HepG2 (cell line): ENCODE results near the gene PPARA. TPM values are rescaled to one million over a fixed set of nuclear protein-coding genes. Genes with fewer than 3 reads are reported as not detected.

Experiments
- AHR ChIP-seq: IDR thresholded peaks from 2 replicates; pipeline ENCODE4 v1.6.1; 2018; ENCODE audit warnings: missing genetic modification reagents, missing compliant biosample characterization
- BHLHE40 ChIP-seq: IDR thresholded peaks from 2 replicates; pipeline ENCODE4 v1.6.1; 2011; ENCODE audit warnings: low read length, improper control_type of control experiment
- HNF1A ChIP-seq, 2 experiments: sonication (generic) in 1 of 2; formaldehyde crosslinking in 1 of 2; IDR thresholded peaks; 2 replicates each; pipeline versions ENCODE4 v1.4.0 to v1.6.1; 2016 to 2020; ENCODE audit warnings: borderline replicate concordance in 1 of 2, low read depth in 1 of 2, mild to moderate bottlenecking in 1 of 2, missing genetic modification reagents in 1 of 2
- HNF4A ChIP-seq: sonication (generic); formaldehyde crosslinking; IDR thresholded peaks from 2 replicates; pipeline ENCODE4 v1.4.0; 2020; ENCODE audit warnings: missing genetic modification reagents
- KLF16 ChIP-seq, 2 experiments: sonication (generic) in 1 of 2; formaldehyde crosslinking in 1 of 2; IDR thresholded peaks; 2 replicates each; pipeline versions ENCODE4 v1.6.1 to v1.8.0; 2016 to 2023; ENCODE audit warnings: missing genetic modification reagents in 2 of 2, missing compliant biosample characterization in 1 of 2
- MAX ChIP-seq: IDR thresholded peaks from 2 replicates; pipeline ENCODE4 v1.6.1; 2012; ENCODE audit warnings: inconsistent platforms
- MLX ChIP-seq: IDR thresholded peaks from 2 replicates; pipeline ENCODE4 v1.6.1; 2016
- POLR2A ChIP-seq, 2 experiments: IDR thresholded peaks; 2 replicates each; pipeline ENCODE4 v1.6.1; 2011; ENCODE audit warnings: low read depth in 2 of 2, low read length in 2 of 2, mild to moderate bottlenecking in 1 of 2, moderate library complexity in 1 of 2; ENCODE audit not compliant: insufficient read depth in 1 of 2
- POLR2AphosphoS2 ChIP-seq: IDR thresholded peaks from 2 replicates; pipeline ENCODE4 v1.6.1; 2011; ENCODE audit warnings: low read depth, low read length, improper control_type of control experiment
- PRDM10 ChIP-seq: sonication (generic); formaldehyde crosslinking; IDR thresholded peaks from 2 replicates; pipeline ENCODE4 v1.4.0; 2020; ENCODE audit warnings: low read depth, missing genetic modification reagents
- SATB2 ChIP-seq: sonication (generic); formaldehyde crosslinking; IDR thresholded peaks from 2 replicates; pipeline ENCODE4 v1.5.0; 2020; ENCODE audit warnings: missing genetic modification reagents
- UBTF ChIP-seq: sonication (generic); formaldehyde crosslinking; IDR thresholded peaks from 2 replicates; pipeline ENCODE4 v1.4.0; 2020; ENCODE audit warnings: mild to moderate bottlenecking, missing genetic modification reagents
- ZNF180 ChIP-seq: sonication (generic); formaldehyde crosslinking; IDR thresholded peaks from 2 replicates; pipeline ENCODE4 v1.4.0; 2020; ENCODE audit warnings: low read depth, missing genetic modification reagents, borderline replicate concordance
- ZNF292 ChIP-seq: sonication (generic); formaldehyde crosslinking; IDR thresholded peaks from 2 replicates; pipeline ENCODE4 v1.8.1; 2022; ENCODE audit warnings: mild to moderate bottlenecking, low read depth, missing genetic modification reagents, borderline replicate concordance
- ZNF30 ChIP-seq: sonication (generic); formaldehyde crosslinking; IDR thresholded peaks from 2 replicates; pipeline ENCODE4 v1.5.0; 2020; ENCODE audit warnings: mild to moderate bottlenecking, missing genetic modification reagents
- ZNF639 ChIP-seq: conservative IDR thresholded peaks from 2 replicates; pipeline ENCODE4 v1.6.1; 2018; ENCODE audit warnings: missing genetic modification reagents
- polyA plus RNA-seq, 8 experiments: library from polyadenylated mRNA; depleted of rRNA in 3 of 8; stranded (reverse) in 7 of 8; unstranded in 1 of 8; fragments of >200 nt; fragmentation: Illumina TruSeq in 4 of 8; extraction: Trizol in 4 of 8; gene quantifications; 2 replicates each; pipeline versions ENCODE4 v1.2.1 to v1.2.3, GENCODE V29; 2011 to 2016; ENCODE audit warnings: low read depth in 4 of 8, missing spikeins in 1 of 8, mixed read lengths in 1 of 8; ENCODE audit not compliant: insufficient read depth in 1 of 8
- total RNA-seq, 5 experiments: library from RNA; depleted of rRNA; stranded (reverse); fragments of >200 nt; fragmentation: Illumina TruSeq; extraction: Trizol; gene quantifications; 2 replicates each; pipeline ENCODE4 v1.2.3, GENCODE V29; 2016; ENCODE audit warnings: low read depth in 1 of 5

The PPARA gene
- total and polyA plus RNA-seq, 2 of the 13 experiments (the other 11 are each of a cell fraction or from before 2014, with no cell fraction given), result 18.2 to 24.7 TPM

- TF ChIP-seq HNF1A (IDR thresholded peaks at IDR 0.05; ENCODE audit: low read depth) (no peak), HNF1A (CRISPR knock-in tag; IDR thresholded peaks at IDR 0.05; ENCODE audit: borderline replicate concordance) (no peak), ZNF639 (CRISPR knock-in tag) (0 out of 2 replicates have a peak, but pooled peaks have one; percentile 23), BHLHE40 (no peak), HNF4A (CRISPR knock-in tag) (peak; percentile 45; the same call in 1 of the 2 replicates), UBTF (CRISPR knock-in tag) (no peak; the same call in 1 of the 2 replicates), POLR2A (IDR thresholded peaks at IDR 0.05; ENCODE audit: insufficient read depth in 1 of 2, low read depth in 2 of 2, low read length in 2 of 2) (0 out of 4 replicates have a peak, but pooled peaks of 1 of the 2 experiments have one; percentile 16), AHR (no peak), ZNF30 (CRISPR knock-in tag) (0 out of 2 replicates have a peak, but pooled peaks have one; percentile 70), MLX (CRISPR knock-in tag) (no peak), ZNF180 (CRISPR knock-in tag) (no peak), PRDM10 (CRISPR knock-in tag) (no peak), MAX (0 out of 2 replicates have a peak, but pooled peaks have one; percentile 8), KLF16 (CRISPR knock-in tag; IDR thresholded peaks at IDR 0.05) (0 out of 4 replicates have a peak, but pooled peaks of 1 of the 2 experiments have one; percentile 13), POLR2AphosphoS2 (no peak), ZNF292 (CRISPR knock-in tag) (0 out of 2 replicates have a peak, but pooled peaks have one; percentile 26), SATB2 (no peak)
Measured at GRCh38 chr22:46148816-46149511, 1.4 kb upstream of the PPARA start (continued).
